ENCODE measurements around the gene LRRK1.

Gene LRRK1

GRCh38 chr15:101013769-101014675, 94.9 kb downstream of the LRRK1 start:
- Histone ChIP-seq H3K4me1 (ENCODE audit: control insufficient read depth, low read length) (no peaks in the 10 kb centered on the region), H3K27me3 (ENCODE audit: control insufficient read depth, low read length) (no peaks in the 10 kb centered on the region), H4K20me1 (ENCODE audit: control insufficient read depth, insufficient read depth, low read depth, low read length) (no peaks in the 10 kb centered on the region), H3K79me2 (ENCODE audit: control insufficient read depth, low read length) (peaks cover 2% of the 10 kb centered on the region), H3K4me2 (ENCODE audit: low read length) (no peak overlapping the region), H3K9me3 (ENCODE audit: control insufficient read depth, insufficient read depth, low read length) (no peaks in the 10 kb centered on the region), H3K36me3 (ENCODE audit: control insufficient read depth, low read length) (peaks cover 96% of the 10 kb centered on the region), H3K4me3 (ENCODE audit: low read length) (no peak overlapping the region), H3F3A (ENCODE audit: control insufficient read depth, insufficient read depth) (no peaks in the 10 kb centered on the region; the same call in 1 of the 2 replicates), H3K27ac (ENCODE audit: low read depth, low read length) (no peak overlapping the region), H3K9me2 (replicated peaks; ENCODE audit: control insufficient read depth, low read length) (no peaks in the 10 kb centered on the region)
- no peak for TF ChIP-seq EZH2phosphoT487 (IDR thresholded peaks at IDR 0.05; ENCODE audit: borderline replicate concordance, low read length)
- TF ChIP-seq CTCF (IDR thresholded peaks at IDR 0.05; ENCODE audit: low read depth, low read length, poor library complexity, severe bottlenecking): no peak

GRCh38 chr15:101014921-101015841, 96.0 kb downstream of the LRRK1 start:
- TF ChIP-seq EZH2phosphoT487 (IDR thresholded peaks at IDR 0.05; ENCODE audit: borderline replicate concordance, low read length) (no peak), CTCF (IDR thresholded peaks at IDR 0.05; ENCODE audit: low read depth, low read length, poor library complexity, severe bottlenecking) (peak; percentile 93)
- Histone ChIP-seq H3K4me2 (ENCODE audit: low read length) (no peak overlapping the region), H3K9me3 (ENCODE audit: control insufficient read depth, insufficient read depth, low read length) (no peaks in the 10 kb centered on the region), H3K4me1 (ENCODE audit: control insufficient read depth, low read length) (no peaks in the 10 kb centered on the region), H3K9me2 (replicated peaks; ENCODE audit: control insufficient read depth, low read length) (no peaks in the 10 kb centered on the region), H3K79me2 (ENCODE audit: control insufficient read depth, low read length) (no peaks in the 10 kb centered on the region; the same call in 1 of the 2 replicates), H3K36me3 (ENCODE audit: control insufficient read depth, low read length) (peaks cover 97% of the 10 kb centered on the region), H3K27ac (ENCODE audit: low read depth, low read length) (no peak overlapping the region), H3K4me3 (ENCODE audit: low read length) (no peak overlapping the region), H3K27me3 (ENCODE audit: control insufficient read depth, low read length) (no peaks in the 10 kb centered on the region), H4K20me1 (ENCODE audit: control insufficient read depth, insufficient read depth, low read depth, low read length) (no peaks in the 10 kb centered on the region), H3F3A (ENCODE audit: control insufficient read depth, insufficient read depth) (no peaks in the 10 kb centered on the region; the same call in 1 of the 2 replicates)

- Histone ChIP-seq H3K27me3 (ENCODE audit: control insufficient read depth, low read length) (no peaks in the 10 kb centered on the region), H3K27ac (ENCODE audit: low read depth, low read length) (no peak overlapping the region), H3K4me3 (ENCODE audit: low read length) (no peak overlapping the region), H3K4me2 (ENCODE audit: low read length) (no peak overlapping the region), H3F3A (ENCODE audit: control insufficient read depth, insufficient read depth) (no peaks in the 10 kb centered on the region; the same call in 1 of the 2 replicates), H4K20me1 (ENCODE audit: control insufficient read depth, insufficient read depth, low read depth, low read length) (no peaks in the 10 kb centered on the region), H3K9me3 (ENCODE audit: control insufficient read depth, insufficient read depth, low read length) (no peaks in the 10 kb centered on the region), H3K9me2 (replicated peaks; ENCODE audit: control insufficient read depth, low read length) (no peaks in the 10 kb centered on the region), H3K36me3 (ENCODE audit: control insufficient read depth, low read length) (peaks cover 97% of the 10 kb centered on the region), H3K79me2 (ENCODE audit: control insufficient read depth, low read length) (no peaks in the 10 kb centered on the region; the same call in 1 of the 2 replicates), H3K4me1 (ENCODE audit: control insufficient read depth, low read length) (no peaks in the 10 kb centered on the region)
- TF ChIP-seq EZH2phosphoT487 (IDR thresholded peaks at IDR 0.05; ENCODE audit: borderline replicate concordance, low read length) (no peak), CTCF (IDR thresholded peaks at IDR 0.05; ENCODE audit: low read depth, low read length, poor library complexity, severe bottlenecking) (no peak)
Measured at GRCh38 chr15:101016581-101016980, 97.4 kb downstream of the LRRK1 start.

Data from DOHH2 (cell line).